Heart left ventricle (tissue), 13 donors: Measurements from ENCODE around the gene CD36.

ENCODE experiments used
- POLR2A ChIP-seq, 2 donors: fragments of 450-650 bp; IDR thresholded peaks; one replicate each; pipeline ENCODE4 v1.6.1; 2017; ENCODE audit warnings: antibody characterized with exemption in 2 of 2, mild to moderate bottlenecking in 2 of 2, moderate library complexity in 2 of 2
- TF ChIP-seq, protein P1 (sequence below), 12 donors: fragments of 200-600 bp; sonication (generic) in 4 of 12; IDR thresholded peaks; one replicate each; pipeline versions ENCODE4 v1.5.0 to v1.8.0; 2018 to 2022; ENCODE audit warnings: antibody characterized with exemption in 12 of 12, mild to moderate bottlenecking in 5 of 12
- donor health status: ischemic (EF 13 %, LVEDD 7.1; RV severe dilation, severe dysfunction).
- donor health status: DM: no; HTN: yes; CAD: no.
- donor health status: DM: no; HTN: no; CAD: no.
- donor health status: ischemic (EF 25% LVEDD 6.9; RV normal size, moderate dysfunction).
- donor health status: ischemic (EF 25% LVEDD 5.7; RV mildly dilated, moderate dysfunction).
- donor health status: ischemic (EF 35%, LVEDD 5.7; RV mildly dilated, moderate dysfunction).
- donor health status: nonischemic (EF 11% LVEDD 7.7; RV severe dilation, severe dysfunction).
- donor health status: DM: yes; HTN: yes; CAD: no.
- donor health status: PGD.
- donor health status: ischemic (EF 29% LVEDD 5.4; RV normal size, mild dysfunction).
- donor health status: nonischemic (EF 23%, LVEDD 6.1; RV moderate dilation, normal function).

DNA sequence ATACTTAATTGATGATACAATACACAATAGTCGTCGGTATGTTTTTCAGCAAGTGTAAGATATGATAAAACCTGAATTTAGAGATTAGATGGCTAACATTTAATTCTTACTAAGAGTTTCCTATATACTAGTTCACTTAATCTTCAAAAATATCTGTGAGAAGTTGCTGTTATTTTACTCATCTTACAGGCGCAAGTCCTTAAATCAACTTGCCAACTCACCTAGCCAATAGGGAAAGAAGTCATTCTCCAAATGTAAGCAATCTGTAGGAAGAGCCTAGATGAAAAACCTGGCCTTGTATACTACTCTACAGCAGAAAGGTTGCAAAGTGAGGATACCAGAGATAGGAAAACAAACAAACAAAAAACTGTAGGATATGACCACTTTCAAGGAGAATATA is 10.6 kb downstream of the CD36 start:
- TF ChIP-seq, protein P1, sequence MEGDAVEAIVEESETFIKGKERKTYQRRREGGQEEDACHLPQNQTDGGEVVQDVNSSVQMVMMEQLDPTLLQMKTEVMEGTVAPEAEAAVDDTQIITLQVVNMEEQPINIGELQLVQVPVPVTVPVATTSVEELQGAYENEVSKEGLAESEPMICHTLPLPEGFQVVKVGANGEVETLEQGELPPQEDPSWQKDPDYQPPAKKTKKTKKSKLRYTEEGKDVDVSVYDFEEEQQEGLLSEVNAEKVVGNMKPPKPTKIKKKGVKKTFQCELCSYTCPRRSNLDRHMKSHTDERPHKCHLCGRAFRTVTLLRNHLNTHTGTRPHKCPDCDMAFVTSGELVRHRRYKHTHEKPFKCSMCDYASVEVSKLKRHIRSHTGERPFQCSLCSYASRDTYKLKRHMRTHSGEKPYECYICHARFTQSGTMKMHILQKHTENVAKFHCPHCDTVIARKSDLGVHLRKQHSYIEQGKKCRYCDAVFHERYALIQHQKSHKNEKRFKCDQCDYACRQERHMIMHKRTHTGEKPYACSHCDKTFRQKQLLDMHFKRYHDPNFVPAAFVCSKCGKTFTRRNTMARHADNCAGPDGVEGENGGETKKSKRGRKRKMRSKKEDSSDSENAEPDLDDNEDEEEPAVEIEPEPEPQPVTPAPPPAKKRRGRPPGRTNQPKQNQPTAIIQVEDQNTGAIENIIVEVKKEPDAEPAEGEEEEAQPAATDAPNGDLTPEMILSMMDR (IDR thresholded peaks at IDR 0.05), result no peak
- TF ChIP-seq POLR2A (IDR thresholded peaks at IDR 0.05), result no peak
